HepG2 (cell line): Measurements from ENCODE around the gene CRYBA2. TPM values are rescaled to one million over a fixed set of nuclear protein-coding genes. Genes with fewer than 3 reads are reported as not detected.

Source experiments
- ATAC-seq: fragments of 200-7000 bp; cut with Tn5 transposase; 3 replicates; pipeline ENCODE4 v1.9.1; 2020; ENCODE audit warnings: mild to moderate bottlenecking, moderate library complexity
- BruUV-seq: library from RNA; stranded (reverse); fragments of 400-500 nt; replicated peaks from 2 replicates; lab custom pipeline; 2021; lab: Mats Ljungman, UMichigan
- CTCF ChIA-PET: fragments of 300-600 bp; formaldehyde crosslinking; extraction: SDS; loops from one replicate; lab custom pipeline; 2021; ENCODE audit warnings: low total read pairs, inconsistent platforms, low intra/inter-chr PET ratio; lab: Yijun Ruan, JAX
- POLR2A ChIA-PET: fragments of 350-600 bp; sonication (Branson Sonifier 250); formaldehyde crosslinking; loops from one replicate; lab custom pipeline; 2020; ENCODE audit warnings: antibody characterized with exemption, inconsistent platforms; lab: Yijun Ruan, JAX
- DNase-seq: peaks from one replicate; pipeline ENCODE4 v3.0.0-alpha.2; 2015; ENCODE audit warnings: low spot score
- FAIRE-seq: peaks from 3 replicates; lab custom pipeline; 2011; peaks lifted over from hg19 to GRCh38; lab: Jason Lieb, UNC
- H2AFZ ChIP-seq: one replicate; pipeline ENCODE4 v1.6.1; 2011; ENCODE audit warnings: low read length, inconsistent platforms
- H3K27ac ChIP-seq: fragments of 300-600 bp; 3 replicates; pipeline ENCODE4 v1.8.0; 2011; ENCODE audit warnings: mixed run types, mild to moderate bottlenecking, mixed read lengths, low read length, inconsistent platforms; ENCODE audit not compliant: insufficient read depth; ENCODE audit errors: extremely low read length
- H3K27me3 ChIP-seq, 2 experiments: fragments of 200-600 bp in 1 of 2; 2 replicates in 1 of 2; 3 replicates in 1 of 2; pipeline versions ENCODE4 v1.6.0 to v1.8.0; 2011; ENCODE audit warnings: low read length in 2 of 2, mild to moderate bottlenecking in 2 of 2, moderate library complexity in 2 of 2, inconsistent platforms in 1 of 2; ENCODE audit not compliant: insufficient read depth in 2 of 2, control insufficient read depth in 1 of 2
- H3K36me3 ChIP-seq, 2 experiments: fragments of 200-600 bp in 1 of 2; replicated peaks in 1 of 2; 2 replicates in 1 of 2; 3 replicates in 1 of 2; pipeline versions ENCODE4 v1.5.1 to v1.8.0; 2011; ENCODE audit warnings: low read length in 2 of 2, inconsistent platforms in 1 of 2; ENCODE audit not compliant: insufficient read depth in 2 of 2, control insufficient read depth in 1 of 2
- H3K4me1 ChIP-seq: 2 replicates; pipeline ENCODE4 v1.5.1; 2012; ENCODE audit warnings: low read length, inconsistent platforms; ENCODE audit not compliant: insufficient read depth
- H3K4me2 ChIP-seq: 2 replicates; pipeline ENCODE4 v1.6.0; 2011; ENCODE audit warnings: low read depth, low read length, inconsistent platforms
- H3K4me3 ChIP-seq, 3 experiments: fragments of 200-600 bp in 1 of 3; sonication (generic), shearing (Covaris generic) in 1 of 3; replicated peaks in 1 of 3; 2 replicates each; pipeline ENCODE4 v1.5.1; 2011 to 2016; ENCODE audit warnings: low read length in 3 of 3, inconsistent platforms in 2 of 3, low read depth in 2 of 3, mild to moderate bottlenecking in 2 of 3, control low read depth in 1 of 3, mixed read lengths in 1 of 3; ENCODE audit not compliant: insufficient read depth in 1 of 3
- H3K79me2 ChIP-seq: one replicate; pipeline ENCODE4 v1.6.1; 2011; ENCODE audit warnings: low read length, inconsistent platforms; ENCODE audit not compliant: insufficient read depth
- H3K9ac ChIP-seq: 2 replicates; pipeline ENCODE4 v1.6.0; 2011; ENCODE audit warnings: mild to moderate bottlenecking, low read depth, low read length, inconsistent platforms; ENCODE audit not compliant: insufficient read depth
- H3K9me3 ChIP-seq: 2 replicates; pipeline ENCODE4 v1.5.1; 2012; ENCODE audit warnings: mild to moderate bottlenecking, low read length
- H4K20me1 ChIP-seq: 2 replicates; pipeline ENCODE4 v1.6.0; 2011; ENCODE audit warnings: inconsistent platforms, mild to moderate bottlenecking, low read length, moderate library complexity; ENCODE audit not compliant: insufficient read depth
- ZNF263 ChIP-seq: sonication (generic); formaldehyde crosslinking; IDR thresholded peaks from 2 replicates; pipeline ENCODE4 v1.4.0; 2020; ENCODE audit warnings: missing genetic modification reagents
- ZNF557 ChIP-seq: sonication (generic); formaldehyde crosslinking; IDR thresholded peaks from 2 replicates; pipeline ENCODE4 v1.4.0; 2020; ENCODE audit warnings: missing genetic modification reagents
- WGBS: methylation state at CpG from one replicate; pipeline ENCODE4 v1.1.6; 2017; ENCODE audit warnings: low lambda C conversion rate; 5-methylcytosine and 5-hydroxymethylcytosine counted together
- in situ Hi-C: cut with HindIII; loops from 2 replicates; pipeline ENCODE4 v1.10.0; 2017; ENCODE audit warnings: low pct_unique_long_range_greater_than_20kb; ENCODE audit not compliant: extremely low pct_ligation_motif_present
- intact Hi-C: fragments of 100-400 bp; cut with micrococcal nuclease; formaldehyde crosslinking; loops from one replicate; pipeline ENCODE4 v1.10.0; 2022; ENCODE audit not compliant: unreplicated experiment
- polyA plus RNA-seq, 8 experiments: library from polyadenylated mRNA; depleted of rRNA in 3 of 8; stranded (reverse) in 7 of 8; unstranded in 1 of 8; fragments of >200 nt; fragmentation: Illumina TruSeq in 4 of 8; extraction: Trizol in 4 of 8; gene quantifications; 2 replicates each; pipeline versions ENCODE4 v1.2.1 to v1.2.3, GENCODE V29; 2011 to 2016; ENCODE audit warnings: low read depth in 4 of 8, missing spikeins in 1 of 8, mixed read lengths in 1 of 8; ENCODE audit not compliant: insufficient read depth in 1 of 8
- total RNA-seq, 5 experiments: library from RNA; depleted of rRNA; stranded (reverse); fragments of >200 nt; fragmentation: Illumina TruSeq; extraction: Trizol; gene quantifications; 2 replicates each; pipeline ENCODE4 v1.2.3, GENCODE V29; 2016; ENCODE audit warnings: low read depth in 1 of 5
- TF ChIP-seq, protein P1 (sequence below): IDR thresholded peaks from 2 replicates; pipeline ENCODE4 v1.6.1; 2018; ENCODE audit warnings: missing genetic modification reagents, mild to moderate bottlenecking, missing compliant biosample characterization
- TF ChIP-seq, protein P2 (sequence below): sonication (generic); formaldehyde crosslinking; IDR thresholded peaks from 2 replicates; pipeline ENCODE4 v1.8.1; 2023; ENCODE audit warnings: mild to moderate bottlenecking, missing genetic modification reagents
- TF ChIP-seq, protein P3 (sequence below): sonication (generic); formaldehyde crosslinking; conservative IDR thresholded peaks from 2 replicates; pipeline ENCODE4 v1.8.1; 2023; ENCODE audit warnings: missing genetic modification reagents

CRYBA2 gene
- total and polyA plus RNA-seq, 2 of the 13 experiments (the other 11 are each of a cell fraction or from before 2014, with no cell fraction given), result not detected

DNA sequence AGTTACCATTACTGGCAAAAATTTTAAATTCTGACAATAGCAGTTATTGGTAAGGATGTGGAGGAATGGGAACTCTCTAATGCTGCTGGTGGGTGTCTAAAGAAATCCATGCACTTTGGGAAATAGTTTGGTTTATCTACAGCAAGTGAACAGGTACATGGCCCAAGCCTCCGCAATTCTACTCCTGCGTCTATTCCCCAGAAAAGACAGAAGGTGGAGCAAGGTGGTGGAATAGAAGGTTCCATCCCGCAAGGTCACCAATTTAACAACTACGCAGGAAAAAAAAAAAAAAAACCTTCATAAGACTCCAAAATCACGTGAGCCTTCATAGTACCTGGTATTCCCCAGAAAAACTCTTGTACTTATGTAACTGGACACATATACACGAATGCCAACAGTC, 41.6 kb upstream of the CRYBA2 start (continued):
- TF ChIP-seq, protein P1, sequence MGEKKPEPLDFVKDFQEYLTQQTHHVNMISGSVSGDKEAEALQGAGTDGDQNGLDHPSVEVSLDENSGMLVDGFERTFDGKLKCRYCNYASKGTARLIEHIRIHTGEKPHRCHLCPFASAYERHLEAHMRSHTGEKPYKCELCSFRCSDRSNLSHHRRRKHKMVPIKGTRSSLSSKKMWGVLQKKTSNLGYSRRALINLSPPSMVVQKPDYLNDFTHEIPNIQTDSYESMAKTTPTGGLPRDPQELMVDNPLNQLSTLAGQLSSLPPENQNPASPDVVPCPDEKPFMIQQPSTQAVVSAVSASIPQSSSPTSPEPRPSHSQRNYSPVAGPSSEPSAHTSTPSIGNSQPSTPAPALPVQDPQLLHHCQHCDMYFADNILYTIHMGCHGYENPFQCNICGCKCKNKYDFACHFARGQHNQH (CRISPR knock-in tag), result no peak
- TF ChIP-seq, protein P2, sequence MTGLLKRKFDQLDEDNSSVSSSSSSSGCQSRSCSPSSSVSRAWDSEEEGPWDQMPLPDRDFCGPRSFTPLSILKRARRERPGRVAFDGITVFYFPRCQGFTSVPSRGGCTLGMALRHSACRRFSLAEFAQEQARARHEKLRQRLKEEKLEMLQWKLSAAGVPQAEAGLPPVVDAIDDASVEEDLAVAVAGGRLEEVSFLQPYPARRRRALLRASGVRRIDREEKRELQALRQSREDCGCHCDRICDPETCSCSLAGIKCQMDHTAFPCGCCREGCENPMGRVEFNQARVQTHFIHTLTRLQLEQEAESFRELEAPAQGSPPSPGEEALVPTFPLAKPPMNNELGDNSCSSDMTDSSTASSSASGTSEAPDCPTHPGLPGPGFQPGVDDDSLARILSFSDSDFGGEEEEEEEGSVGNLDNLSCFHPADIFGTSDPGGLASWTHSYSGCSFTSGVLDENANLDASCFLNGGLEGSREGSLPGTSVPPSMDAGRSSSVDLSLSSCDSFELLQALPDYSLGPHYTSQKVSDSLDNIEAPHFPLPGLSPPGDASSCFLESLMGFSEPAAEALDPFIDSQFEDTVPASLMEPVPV (CRISPR knock-in tag), result no peak
- TF ChIP-seq ZNF557 (CRISPR knock-in tag), result no peak

DNA sequence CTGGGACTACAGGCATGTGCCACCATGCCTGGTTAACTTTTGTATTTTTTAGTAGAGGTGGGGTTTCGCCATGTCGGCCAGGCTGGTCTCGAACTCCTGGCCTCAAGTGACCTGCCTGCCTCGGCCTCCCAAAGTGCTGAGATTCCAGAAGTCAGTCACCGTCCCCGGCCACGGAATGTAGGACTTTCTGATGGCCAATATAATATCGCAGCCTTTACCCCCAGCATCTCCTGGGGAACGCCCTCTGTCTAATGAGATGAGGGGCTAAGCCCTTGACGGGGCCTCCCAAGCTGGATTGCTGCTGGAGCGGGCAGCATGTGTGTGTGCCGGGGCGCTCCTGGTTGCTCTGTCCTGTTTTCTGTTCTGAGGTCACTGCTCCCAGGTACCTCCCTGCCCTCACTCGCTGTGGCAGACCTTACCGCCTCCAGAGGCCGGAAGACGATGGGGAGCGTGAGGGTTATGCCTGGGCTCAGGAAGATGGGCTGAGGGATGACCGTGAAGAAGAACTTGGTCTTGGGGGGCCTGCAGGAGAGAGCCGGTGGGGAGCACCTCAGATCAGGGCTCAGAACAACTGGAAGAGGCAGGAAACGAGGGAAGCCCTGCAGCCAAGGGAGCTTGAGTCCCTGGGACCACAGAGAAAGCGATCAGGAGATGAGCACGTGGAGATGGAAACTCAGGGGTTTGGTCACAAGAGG, 39.0 kb upstream of the CRYBA2 start:
- H4K20me1 ChIP-seq, result peaks cover 8% of the 10 kb centered on the region; the same call in 1 of the 2 replicates
- H3K4me1 ChIP-seq, result peaks cover 1% of the 10 kb centered on the region
- WGBS, result 17% methylated on average over 20 of the region's 23 CpGs
- no peak overlapping the region for H2AFZ ChIP-seq
- peak; percentile 63; the same call in 1 of the 2 replicates for TF ChIP-seq ZNF263
- TF ChIP-seq, protein P3, sequence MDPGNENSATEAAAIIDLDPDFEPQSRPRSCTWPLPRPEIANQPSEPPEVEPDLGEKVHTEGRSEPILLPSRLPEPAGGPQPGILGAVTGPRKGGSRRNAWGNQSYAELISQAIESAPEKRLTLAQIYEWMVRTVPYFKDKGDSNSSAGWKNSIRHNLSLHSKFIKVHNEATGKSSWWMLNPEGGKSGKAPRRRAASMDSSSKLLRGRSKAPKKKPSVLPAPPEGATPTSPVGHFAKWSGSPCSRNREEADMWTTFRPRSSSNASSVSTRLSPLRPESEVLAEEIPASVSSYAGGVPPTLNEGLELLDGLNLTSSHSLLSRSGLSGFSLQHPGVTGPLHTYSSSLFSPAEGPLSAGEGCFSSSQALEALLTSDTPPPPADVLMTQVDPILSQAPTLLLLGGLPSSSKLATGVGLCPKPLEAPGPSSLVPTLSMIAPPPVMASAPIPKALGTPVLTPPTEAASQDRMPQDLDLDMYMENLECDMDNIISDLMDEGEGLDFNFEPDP, result no peak
- no peak for DNase-seq
- peaks cover 12 to 69% of the 10 kb centered on the region in 2 experiments; a peak in 4 of 5 replicates for H3K27me3 ChIP-seq
- H3K9me3 ChIP-seq, result no peaks in the 10 kb centered on the region
- no peak overlapping the region for H3K4me2 ChIP-seq
- H3K4me3 ChIP-seq, result no peak overlapping the region
- H3K79me2 ChIP-seq, result no peaks in the 10 kb centered on the region
- in situ Hi-C loops, result no loop called here
- H3K36me3 ChIP-seq, result no peaks in the 10 kb centered on the region
- ChIA-PET POLR2A (no interaction called here), CTCF (no interaction called here)
- intact Hi-C loops, result no loop called here
- no peak overlapping the region for H3K9ac ChIP-seq
- no peak for ATAC-seq
- no peak for FAIRE-seq
- no peak overlapping the region for H3K27ac ChIP-seq
- no TSS peak for BruUV-seq
